Measurements from ENCODE around the gene ARHGAP29.
"Not testable (repeated sequence)": the region's sequence is repeated elsewhere in the genome, so short reads cannot be mapped to it uniquely, and the experiment has no call there.

DNA sequence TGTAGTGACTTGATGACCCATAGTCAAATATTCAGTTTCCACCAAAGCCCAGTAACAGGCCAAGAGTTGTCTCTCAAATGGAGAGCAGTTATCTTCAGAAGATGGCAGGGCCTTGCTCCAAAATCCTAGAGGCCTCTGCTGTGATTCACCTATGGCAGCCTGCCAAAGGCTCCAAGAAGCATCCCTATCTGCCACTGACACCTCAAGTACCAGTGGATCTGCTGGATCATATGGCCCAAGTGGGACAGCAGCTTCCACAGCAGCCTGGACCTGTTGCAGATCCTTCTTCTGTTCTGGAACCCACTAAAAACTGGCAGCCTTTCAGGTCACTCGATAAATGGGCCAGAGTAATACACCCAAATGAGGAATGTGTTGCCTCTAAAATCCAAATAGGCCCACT, 73.3 kb downstream of the ARHGAP29 start:
- TF ChIP-seq, protein P1, sequence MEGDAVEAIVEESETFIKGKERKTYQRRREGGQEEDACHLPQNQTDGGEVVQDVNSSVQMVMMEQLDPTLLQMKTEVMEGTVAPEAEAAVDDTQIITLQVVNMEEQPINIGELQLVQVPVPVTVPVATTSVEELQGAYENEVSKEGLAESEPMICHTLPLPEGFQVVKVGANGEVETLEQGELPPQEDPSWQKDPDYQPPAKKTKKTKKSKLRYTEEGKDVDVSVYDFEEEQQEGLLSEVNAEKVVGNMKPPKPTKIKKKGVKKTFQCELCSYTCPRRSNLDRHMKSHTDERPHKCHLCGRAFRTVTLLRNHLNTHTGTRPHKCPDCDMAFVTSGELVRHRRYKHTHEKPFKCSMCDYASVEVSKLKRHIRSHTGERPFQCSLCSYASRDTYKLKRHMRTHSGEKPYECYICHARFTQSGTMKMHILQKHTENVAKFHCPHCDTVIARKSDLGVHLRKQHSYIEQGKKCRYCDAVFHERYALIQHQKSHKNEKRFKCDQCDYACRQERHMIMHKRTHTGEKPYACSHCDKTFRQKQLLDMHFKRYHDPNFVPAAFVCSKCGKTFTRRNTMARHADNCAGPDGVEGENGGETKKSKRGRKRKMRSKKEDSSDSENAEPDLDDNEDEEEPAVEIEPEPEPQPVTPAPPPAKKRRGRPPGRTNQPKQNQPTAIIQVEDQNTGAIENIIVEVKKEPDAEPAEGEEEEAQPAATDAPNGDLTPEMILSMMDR (IDR thresholded peaks at IDR 0.05), result not testable (repeated sequence)
- TF ChIP-seq POLR2A (IDR thresholded peaks at IDR 0.05), result not testable (repeated sequence)

All from adrenal gland (tissue), 5 donors.